ENCODE results near the gene CST9.

The CST9 gene

DNA sequence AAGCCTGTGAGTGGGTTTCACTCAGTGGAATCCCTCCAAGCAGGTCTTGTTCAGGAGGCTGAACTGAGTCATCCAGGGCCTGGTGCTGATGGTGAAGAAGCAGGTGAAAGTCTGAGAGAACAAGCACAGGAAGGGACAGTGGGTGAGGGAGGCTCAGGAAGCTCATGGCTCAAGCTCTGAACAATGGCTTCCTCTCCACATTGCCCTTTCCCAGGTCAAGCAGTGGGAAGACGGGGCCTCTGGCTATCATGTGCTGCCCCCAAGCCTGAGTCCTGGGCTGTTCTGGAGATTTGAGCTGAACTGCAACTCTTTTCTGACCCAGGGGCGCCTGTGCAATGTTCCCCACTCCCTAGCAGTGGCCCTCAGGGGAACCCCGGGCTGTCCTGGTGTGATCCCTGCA, 40.8 kb downstream of the CST9 start:
- TF ChIP-seq, protein P1, sequence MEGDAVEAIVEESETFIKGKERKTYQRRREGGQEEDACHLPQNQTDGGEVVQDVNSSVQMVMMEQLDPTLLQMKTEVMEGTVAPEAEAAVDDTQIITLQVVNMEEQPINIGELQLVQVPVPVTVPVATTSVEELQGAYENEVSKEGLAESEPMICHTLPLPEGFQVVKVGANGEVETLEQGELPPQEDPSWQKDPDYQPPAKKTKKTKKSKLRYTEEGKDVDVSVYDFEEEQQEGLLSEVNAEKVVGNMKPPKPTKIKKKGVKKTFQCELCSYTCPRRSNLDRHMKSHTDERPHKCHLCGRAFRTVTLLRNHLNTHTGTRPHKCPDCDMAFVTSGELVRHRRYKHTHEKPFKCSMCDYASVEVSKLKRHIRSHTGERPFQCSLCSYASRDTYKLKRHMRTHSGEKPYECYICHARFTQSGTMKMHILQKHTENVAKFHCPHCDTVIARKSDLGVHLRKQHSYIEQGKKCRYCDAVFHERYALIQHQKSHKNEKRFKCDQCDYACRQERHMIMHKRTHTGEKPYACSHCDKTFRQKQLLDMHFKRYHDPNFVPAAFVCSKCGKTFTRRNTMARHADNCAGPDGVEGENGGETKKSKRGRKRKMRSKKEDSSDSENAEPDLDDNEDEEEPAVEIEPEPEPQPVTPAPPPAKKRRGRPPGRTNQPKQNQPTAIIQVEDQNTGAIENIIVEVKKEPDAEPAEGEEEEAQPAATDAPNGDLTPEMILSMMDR (IDR thresholded peaks at IDR 0.05; ENCODE audit: low read depth, low read length, missing control alignments): no peak
- H3K4me3 ChIP-seq (ENCODE audit: low read depth, low read length): no peak overlapping the region
- no peak for DNase-seq (ENCODE audit: low read depth)

DNA sequence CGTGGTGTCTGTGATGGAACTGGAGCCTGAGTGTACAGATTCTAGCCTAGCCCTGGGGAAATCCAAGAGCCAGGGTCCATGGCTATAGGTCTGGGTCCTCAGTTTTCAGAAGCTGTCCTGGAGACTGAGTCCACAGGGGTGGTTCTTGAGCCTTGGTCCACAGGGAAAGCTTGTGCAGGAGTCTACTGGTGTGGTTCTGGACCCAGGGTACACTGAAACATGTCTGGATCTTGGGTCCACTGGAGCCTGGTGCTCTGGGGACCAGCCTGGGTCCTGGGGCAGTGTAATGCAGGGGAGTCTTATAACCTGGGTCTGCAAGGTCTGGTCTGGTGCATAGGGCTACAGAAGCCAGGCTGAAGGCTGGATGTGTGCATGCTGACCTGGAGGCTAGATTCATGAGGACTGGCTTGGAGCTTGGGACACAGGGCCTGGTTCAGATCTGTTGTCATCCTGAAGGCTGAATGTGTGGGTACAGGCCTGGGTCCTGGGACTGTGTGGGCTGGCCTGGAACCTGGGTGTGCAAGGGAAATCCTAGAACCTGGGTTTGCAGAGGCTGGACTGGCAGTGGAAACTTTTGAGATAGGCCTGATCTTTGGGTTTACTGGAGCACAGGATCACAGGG, 42.9 kb downstream of the CST9 start:
- DNase-seq (ENCODE audit: low read depth): no peak
- H3K4me3 ChIP-seq (ENCODE audit: low read depth, low read length): no peak overlapping the region
- TF ChIP-seq, protein P1 (IDR thresholded peaks at IDR 0.05; ENCODE audit: low read depth, low read length, missing control alignments): no peak

DNA sequence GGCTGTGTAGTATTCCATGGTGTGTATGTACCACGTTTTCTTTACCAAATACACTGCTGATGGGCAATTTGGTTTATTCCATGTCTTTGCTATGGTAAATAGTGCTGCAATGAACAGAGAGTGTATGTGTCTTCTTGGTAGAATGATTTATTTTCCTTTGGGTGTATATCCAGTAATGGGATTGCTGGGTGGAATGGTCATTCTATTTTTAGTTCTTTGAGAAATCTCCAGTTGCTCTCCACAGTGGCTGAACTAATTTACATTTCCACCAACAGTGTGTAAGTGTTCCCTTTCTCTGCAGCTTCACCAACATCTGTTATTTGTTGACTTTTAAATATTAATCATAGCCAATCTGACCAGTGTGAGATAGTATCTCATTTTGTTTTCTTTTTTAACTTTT, 51.3 kb downstream of the CST9 start:
- no peak for DNase-seq (ENCODE audit: low read depth)
- TF ChIP-seq, protein P1 (IDR thresholded peaks at IDR 0.05; ENCODE audit: low read depth, low read length, missing control alignments): no peak
- H3K4me3 ChIP-seq (ENCODE audit: low read depth, low read length): no peak overlapping the region
